CD4-positive, alpha-beta T cell treated with Interleukin-4 for 4 hours (primary cell): ENCODE data around the gene PTPRM.

Experiments
- DNase-seq: peaks from one replicate; pipeline ENCODE4 v3.0.0-alpha.2; 2020

Gene PTPRM

DNA sequence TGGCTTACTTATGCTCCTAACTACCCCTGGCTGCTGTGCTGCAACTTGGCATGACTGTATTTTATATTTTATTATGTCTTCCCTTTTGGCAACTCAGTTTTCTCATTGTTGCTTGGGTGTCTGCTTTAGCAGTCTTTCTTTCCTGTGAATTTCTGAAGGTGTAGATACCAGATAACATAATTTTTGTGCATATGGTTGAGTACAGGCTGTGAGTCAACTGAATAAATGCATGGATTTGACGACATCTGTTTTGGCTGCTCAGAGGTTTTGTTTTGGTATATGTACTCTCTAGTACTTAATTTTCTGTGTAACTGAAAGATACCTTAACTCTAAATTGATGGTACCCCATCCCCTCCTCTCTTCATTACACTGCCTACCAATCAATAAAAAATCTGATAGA is 303.1 kb downstream of the PTPRM start:
- no peak for DNase-seq

DNA sequence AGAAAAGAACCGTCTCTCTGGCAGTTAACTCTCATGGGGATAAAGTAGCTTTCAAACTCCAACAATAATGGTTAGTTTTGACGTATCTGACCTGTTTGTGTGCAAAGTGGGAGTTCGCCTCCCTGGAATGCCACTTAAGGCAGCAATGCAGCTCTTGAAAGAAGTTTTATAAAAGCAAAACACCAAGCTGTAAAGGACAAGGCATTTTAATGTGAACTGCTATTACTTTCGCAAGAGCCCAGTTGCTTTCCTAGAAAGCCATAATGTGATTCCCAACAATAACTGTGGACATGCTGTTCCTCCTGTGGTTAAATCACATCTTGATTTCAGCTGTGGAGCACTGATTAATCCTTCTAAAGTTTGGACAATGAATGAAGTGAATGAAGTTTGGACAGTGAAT is 303.7 kb downstream of the PTPRM start:
- no peak for DNase-seq

DNA sequence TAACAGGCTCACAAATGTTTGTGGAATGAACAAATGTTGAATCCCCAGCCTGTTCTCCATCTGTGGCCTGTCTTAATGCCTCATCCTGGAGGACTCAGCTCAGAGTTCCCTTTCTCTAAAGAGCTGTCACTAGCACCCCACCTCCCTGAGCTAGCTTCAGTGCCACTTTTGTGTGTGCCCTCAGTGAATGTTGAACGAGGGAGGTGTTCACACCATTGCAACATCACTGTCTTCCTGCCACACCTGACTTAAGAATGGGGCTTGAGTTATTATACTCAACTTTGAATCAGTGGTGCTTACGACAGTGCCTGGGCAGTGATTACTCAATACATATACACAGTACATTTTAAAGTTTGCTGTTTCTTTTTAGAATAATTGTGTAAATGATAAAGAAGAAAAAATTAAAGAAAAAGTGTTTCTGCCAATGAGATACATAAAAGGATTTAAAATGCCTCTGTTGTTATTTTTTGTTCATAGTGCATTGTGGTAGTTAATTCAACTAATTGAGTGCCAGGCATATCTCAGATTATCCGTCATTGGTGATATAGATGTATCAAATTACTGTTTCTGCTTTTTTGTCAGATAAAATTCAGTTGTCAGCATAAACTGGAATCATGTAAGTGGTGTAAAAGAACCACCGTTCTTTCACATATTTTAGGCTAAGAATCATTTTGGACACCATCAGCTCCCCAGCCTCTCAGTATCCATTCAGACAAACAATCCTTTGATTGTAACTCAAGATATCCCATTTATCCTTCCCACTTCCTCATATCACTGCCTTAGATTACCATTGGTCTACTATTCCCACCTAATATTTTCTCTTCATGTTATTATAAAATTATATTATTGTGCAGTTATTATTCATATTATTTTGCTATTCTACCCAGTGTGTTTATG is 304.7 kb downstream of the PTPRM start:
- DNase-seq = no peak

DNA sequence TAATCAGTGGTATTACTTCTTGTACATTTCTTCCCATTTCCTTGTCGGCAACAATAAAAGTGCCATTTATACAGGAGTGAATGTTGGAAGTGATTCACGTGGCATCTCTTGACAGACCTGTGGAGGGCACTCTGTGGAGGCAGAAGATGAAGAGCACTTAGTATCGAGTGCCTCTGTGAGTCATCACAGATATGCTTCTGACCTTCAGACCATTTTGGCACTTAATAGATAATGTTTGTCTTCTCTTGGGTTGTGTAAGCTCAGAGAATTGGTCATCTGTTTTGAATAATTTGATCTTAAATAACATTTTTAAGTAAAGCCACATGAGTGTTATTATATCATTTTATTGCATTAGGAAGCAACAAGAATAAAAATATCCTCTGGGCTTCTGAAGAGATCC is 305.5 kb downstream of the PTPRM start:
- no peak for DNase-seq

DNA sequence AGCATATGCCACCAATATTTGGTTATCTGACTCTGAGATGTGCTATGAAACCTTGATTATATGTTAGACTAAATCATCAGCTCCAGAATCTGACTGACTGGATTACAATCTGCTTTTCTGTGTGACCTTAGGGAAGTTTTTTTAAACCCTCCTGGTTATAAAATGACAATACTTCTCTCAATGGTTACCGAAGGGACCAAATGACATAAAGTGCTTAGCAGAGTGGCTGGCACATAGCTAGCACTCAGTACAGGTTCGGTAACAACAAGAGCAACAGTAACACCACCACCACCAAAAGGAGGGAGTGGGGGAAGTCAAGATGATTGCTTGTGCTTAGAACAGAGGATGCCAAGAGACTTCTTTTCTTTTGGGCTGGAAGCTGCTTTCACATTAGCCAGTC is 306.2 kb downstream of the PTPRM start:
- DNase-seq = no peak

DNA sequence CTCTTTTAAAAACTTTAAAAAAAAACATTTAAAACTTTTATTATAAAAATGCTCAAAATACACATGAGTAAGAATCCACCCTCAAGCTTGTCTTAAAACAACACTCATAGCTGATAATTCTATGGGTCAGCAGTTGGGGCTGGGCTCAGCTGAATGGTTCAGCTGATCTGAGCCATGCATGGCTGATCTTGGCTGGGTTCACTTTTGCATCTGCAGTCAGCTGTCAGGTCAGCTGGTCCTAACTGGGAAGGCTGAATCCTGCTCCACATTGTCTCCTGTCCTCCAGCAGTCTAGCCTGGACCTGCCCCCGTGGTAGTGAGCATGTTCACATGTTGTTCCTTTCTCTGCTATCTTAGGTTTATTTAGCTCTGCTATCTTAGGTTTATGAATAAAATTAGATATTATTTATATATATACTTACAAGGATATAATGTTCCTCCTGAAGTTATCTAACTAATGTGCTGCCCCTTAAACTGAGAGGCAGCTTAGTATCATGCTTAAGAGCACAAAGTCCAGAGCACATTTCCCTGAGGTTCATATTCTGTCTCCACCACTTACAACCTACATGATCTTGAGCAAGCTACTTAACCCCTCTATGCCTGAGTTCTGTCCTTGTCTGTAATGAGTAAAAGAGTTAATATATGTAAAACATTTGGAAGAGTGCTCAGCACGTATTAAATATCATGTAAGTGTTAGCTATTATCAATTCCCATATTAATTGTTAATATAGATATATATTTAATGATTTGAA is 309.4 kb downstream of the PTPRM start:
- DNase-seq = no peak

DNA sequence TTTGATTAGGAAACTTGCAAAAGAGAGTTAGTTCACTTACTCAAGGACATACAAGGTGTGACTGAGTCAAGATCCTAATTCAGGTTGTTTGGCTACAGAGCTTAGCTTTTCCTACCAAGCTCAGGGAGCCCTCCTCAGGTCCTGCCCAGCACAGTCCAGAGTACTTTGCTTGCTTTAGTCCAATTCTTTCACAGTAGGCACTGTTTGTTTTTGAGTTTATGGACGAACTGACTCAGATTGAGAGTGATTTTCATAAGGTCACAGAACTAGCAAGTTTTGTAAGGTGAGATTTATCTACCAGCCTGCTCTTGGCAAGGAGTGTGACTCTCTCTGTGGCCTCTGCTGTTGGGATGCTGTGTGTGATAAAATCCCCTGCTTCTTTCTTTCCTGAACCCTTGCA is 310.5 kb downstream of the PTPRM start:
- no peak for DNase-seq

DNA sequence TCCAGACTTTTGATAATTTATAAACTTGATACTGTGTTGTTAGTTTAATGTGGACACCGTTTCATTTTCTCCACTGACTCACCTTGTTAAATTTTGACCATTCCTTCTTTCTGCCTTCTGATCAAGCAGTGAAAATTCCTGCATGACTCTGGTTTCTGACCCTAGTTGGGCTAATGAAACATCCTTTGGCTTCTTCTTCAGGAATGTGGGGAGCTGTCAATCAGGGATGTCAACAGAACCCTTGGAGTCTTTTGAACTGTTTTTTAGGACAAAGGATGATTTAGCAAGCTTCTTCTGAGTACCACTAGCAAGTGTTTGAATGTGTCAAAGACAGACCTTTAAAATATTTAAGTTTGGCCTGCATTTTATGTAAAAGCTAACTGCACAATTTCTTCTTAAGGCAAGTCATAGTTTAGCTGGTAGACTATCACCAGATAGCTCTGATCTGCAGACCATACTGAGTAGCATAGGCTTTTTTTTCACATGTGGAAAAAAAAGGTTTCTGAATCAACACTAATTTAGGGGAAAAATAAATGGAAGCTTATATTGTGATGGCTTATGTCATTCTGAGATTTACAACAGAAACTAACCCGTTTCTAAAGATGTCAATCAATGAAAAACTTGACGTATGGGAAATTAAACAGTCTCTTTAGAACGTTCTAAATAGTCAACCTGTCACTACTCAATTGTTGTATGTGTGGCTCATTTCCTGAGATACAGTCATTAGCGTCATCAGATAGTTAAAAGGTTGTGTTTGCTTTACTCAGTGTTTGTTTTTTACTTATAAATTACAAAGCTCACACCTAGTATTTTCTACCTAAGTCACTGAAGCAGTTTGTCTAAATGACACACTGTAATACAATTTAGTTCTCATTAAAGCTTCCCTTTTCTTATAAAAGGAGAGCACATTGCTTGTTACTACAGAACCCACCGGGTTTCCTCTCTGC is 311.4 kb downstream of the PTPRM start:
- no peak for DNase-seq

DNA sequence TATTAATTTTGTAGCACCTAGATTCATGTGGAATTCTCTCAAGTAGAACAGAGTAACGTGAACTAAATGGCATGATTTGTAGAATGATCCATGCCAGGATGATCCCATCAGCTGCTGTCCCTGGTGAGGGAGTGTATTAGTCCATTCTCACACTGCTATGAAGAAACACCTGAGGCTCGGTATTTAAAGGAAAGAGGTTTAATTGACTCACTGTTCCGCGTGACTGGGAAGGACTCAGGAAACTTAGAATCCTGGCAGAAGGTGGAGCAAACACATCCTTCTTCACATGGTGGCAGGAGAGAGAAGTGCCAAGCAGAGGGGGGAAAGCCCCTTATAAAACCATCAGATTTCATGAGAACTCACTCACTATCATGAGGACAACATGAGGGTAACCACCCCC is 312.6 kb downstream of the PTPRM start:
- no peak for DNase-seq

DNA sequence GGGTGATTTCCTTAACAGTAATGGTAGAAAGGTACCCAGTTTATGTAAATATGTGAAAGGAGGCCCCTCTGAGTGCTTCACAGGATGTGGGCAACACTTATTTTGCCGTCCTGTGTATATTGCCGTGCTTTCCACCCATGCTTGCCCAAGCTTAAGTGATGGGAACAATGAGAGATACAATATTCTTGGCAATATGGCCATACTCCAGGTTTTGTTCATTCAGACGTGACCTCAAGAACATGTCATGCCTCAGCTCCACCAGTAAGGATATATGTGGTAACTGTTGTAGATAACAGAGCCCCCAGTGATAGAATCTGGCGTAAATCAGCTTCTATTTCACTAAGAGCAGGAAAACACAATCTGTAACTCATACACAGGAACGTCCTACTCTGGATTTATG is 318.7 kb downstream of the PTPRM start:
- no peak for DNase-seq

DNA sequence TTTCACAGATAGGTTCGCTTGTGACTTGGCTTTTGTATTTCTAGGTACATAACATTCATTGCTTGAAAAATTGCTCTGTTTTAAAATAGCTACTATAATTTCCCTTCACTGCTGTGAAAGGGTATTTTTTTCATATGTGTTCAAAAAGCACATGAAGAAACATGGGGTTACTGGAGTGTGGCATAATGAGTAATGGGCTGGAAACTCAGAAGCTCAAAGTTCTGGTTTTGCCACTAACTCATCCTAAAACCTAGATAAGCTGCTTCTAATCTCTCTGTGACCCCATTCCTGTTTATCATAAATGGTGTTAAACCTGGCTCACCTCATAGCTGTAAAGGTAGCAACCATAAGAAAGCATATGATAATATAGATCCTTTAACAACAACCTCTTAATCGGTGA is 319.3 kb downstream of the PTPRM start:
- DNase-seq = no peak

DNA sequence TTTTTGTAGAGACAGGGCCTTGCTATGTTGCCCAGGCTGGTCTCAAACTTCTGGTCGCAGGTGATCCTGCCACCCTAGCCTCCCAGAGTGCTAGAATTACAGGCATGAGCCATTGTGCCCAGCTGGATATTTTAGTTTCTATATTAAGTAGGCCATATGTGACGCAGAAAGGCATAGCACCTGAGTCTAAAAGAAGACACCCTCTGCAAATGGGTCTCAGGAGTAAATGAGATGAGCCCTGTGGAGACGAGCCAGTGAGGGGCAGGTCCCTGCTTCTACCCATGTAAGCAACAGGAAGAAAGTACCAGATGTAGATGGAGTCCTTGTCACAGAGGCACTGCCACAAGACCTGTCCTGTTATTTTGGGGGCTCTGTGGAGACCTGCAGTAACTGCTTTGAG is 322.4 kb downstream of the PTPRM start:
- no peak for DNase-seq

DNA sequence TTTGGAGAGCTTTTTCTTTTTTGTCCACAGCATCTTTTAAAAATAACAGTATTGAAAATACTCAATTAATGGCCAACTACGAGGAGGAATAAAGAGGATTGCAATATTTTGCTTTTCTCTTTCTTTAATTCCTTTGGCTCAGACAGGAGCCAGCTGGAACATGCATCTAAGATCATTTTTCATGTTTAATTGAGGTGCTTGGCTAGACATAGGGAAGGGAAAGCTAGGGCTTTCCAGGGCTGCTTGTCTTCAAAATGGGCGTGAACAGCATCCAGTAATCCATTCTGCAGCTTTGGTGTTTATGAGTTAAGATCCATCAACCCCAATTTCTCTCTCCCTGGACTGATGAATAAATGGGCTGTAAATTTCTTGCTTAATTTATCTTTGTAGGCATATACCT is 323.0 kb downstream of the PTPRM start:
- DNase-seq = no peak

DNA sequence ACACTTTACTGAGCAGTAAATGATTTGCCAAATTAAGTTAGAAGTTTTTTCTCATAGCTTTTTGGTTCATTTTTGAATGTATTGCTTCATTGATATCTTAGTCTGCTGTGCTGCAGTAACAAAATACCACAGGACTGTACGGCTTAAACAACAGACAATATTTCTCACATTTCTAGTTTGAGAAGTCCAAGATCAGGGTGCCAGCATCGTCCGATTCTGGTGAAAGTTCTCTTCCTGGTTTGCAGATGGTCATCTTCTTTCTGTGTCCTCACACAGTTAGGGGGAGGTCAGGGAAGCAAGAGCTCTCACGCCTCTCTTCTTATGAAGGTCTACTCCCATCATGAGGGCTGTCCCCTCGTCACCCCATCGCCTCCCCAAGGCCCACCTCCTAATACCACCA is 325.4 kb downstream of the PTPRM start:
- DNase-seq = no peak

DNA sequence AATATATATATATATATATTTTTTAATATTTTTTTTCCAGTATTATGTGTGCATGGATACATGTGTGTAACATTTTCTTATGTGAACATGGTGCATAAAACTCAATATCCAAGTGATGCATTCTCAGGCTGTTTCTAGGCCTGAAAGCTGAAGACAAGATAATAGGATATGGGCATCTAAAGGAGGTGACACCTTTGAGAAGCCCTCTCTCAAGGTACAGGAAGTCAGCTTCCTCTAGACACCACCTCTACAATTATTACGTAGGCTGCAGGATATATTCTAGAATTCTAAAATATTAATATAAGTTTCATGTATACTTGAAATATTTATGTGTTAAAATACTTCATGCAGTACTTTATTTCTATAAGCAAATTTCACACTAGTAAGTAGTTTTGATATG is 327.5 kb downstream of the PTPRM start:
- no peak for DNase-seq

DNA sequence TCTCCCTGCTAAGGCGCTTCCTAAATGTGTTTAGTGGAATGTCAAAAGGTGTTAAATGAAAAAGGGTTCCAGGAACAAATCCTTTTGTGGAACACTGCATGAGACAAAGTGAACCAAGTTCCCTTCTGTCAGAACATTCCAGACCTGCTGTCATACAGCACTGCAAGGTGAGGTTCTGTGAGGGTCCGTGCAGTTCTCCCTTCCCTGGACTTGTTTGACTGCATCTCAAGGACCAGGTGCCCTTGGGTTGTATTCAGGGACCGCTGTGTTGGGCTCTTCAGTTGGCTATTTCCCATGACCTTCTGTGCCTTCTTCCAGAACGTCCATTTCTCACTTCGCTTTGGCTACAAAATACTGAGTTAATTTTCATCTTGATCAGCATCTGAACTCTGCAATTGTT is 328.2 kb downstream of the PTPRM start:
- DNase-seq = no peak

DNA sequence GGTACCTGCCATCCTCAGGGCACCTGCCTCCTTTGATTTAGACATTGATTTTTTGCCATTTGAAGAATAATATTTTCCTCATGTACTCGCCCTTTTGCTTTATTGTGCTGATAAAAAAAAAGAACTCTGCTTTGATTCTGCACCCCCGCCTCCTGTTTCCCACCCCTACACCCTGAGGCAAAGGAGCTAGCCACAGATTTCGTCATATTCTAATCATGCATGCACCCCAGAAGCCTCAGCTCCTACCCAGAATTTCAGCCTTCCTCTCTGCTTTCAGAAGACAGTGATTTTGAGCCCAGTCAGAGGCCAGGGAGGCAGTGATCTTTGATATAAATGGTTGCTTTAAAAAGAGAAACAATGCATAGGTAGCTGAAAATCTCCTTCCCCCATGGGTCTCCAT is 329.0 kb downstream of the PTPRM start:
- no peak for DNase-seq

DNA sequence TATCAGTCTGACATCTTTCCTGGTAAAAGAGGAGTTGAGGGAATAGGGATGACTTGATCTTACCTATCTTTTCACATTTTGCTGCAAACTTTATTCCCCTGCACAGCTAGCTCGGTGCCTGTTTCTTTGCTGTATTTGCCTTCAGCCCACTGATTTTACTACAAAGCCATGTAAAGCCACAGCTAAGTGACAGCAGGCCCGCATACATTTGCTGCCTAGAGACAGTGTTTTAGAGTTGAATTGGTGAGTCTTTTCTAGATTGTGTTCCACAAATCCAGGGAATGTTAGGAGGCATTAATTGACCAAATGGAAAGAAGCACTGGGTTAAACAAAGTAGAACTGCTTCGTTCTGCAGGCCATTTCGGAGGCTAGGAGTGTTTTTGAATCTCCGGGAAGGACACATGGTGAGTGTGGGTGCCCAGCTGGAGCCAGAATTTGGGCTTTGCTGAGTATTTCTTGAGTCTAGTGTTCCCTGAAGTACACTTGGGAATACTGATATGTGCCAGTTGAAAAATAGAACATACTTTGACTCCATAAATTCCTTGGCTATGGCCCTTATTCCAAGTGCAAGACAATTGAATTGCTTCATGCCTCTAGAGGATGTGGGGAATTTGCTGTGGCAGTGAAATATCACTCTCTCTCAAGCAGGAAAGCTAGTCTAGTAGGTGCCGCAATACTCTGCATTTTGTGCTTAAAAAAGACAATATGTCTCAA is 329.8 kb downstream of the PTPRM start:
- DNase-seq = no peak

DNA sequence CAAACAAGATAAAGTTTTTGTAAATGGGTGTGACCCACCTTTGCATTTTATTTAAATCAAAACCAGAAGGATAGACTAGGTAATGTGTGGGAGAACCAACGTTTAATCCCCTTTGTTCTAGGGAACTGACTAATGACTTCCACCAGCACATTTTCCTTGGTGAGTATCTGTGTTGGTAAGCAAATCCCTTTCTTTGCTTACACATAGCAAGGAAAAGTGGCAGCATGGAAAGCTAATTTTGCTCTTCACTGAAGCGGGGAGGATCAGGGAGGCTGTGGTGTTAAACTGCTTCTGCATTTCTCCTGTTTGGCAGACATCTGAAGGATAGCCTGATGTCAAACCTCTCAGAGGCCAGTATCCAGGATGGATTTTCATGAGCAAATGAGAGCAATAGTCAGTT is 331.1 kb downstream of the PTPRM start:
- DNase-seq = no peak

DNA sequence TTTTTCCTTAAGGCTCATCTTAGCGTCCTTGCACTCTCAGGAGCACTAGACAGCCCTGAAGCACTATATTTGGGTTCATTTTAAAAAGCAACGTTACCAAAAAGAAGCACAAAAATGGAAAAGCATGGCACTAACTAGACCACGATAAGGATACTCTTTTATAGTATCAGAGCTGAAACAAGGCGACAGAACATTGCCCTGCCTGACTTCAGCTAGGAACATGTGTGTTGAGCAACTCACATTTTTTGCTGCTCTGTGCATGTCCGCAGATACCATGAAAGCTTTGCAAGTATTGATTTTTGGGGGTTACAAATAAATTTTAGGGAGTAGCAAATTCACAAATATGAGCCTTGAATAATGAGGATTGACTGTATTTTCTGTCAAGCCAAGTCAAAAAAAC is 332.0 kb downstream of the PTPRM start:
- no peak for DNase-seq

DNA sequence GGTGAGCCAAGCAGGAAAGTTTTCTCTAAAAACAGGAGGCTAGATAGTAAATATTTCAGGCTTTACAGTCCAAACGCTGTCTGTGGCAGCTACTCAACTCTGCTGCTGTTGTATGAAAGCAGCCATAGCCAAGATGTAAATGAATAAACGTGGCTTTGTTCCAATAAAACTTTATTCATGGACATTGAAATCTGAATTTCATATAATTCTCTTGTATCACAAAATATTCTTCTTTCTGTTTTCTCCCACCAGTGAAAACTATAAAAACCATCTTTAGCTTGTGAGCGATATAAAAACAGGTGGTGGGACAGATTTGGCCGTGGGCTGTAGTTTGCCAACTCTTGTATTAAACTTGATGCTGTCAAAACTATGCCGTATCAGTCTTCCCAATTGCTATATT is 333.0 kb downstream of the PTPRM start:
- DNase-seq = no peak

DNA sequence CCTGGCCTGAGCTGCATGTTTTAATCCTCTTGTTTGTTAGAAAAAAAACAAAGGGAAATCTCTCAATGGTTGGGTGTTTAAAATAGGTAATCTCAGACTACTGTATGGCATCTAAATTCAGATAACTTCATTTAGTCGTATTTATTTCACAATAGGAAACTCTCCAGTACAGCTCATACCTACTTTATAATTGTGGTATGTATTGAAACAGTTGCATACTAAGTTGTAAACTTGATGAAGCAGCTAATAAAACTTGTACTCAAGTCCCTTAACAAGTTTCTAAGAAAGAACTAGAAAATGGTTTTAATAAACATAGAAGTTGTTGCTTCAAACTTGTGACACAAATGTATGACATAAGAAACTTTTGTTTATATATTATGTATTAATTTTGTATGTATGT is 334.5 kb downstream of the PTPRM start:
- DNase-seq = no peak

DNA sequence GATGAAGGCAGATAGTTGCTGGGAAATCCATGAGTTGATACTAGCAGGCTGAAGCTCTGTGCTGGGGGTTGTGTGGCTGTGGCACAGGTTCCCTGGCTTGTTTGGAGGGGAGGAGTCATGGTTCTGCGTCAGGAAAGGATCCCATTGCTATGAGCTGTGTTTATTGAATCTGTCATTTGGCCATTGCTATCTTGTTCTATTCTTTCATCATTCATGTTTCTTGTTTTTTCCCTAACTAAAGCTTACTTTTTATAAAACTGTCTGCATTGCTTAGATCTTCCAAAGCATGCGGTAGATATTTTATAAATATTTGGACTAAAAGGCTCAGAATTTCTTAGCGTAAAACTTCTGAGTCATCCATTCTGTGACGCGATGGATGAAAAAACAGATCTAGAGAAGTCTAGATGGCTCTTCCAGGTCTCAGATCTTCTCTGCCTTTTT is 335.3 kb downstream of the PTPRM start:
- DNase-seq = no peak
